BE2C (cell line): ENCODE measurements around the gene PPP1R36.
"Not testable (repeated sequence)": the region's sequence is repeated elsewhere in the genome, so short reads cannot be mapped to it uniquely, and the experiment has no call there.

Source experiments
- DNase-seq: peaks from one replicate; pipeline ENCODE4 v3.0.0-alpha.2; 2020
- H3K27me3 ChIP-seq: fragments of 250-450 bp; sonication (Bioruptor Pico); 2 replicates; pipeline ENCODE4 v1.5.1; 2020; ENCODE audit warnings: mild to moderate bottlenecking
- H3K36me3 ChIP-seq: fragments of 250-450 bp; sonication (Bioruptor Pico); 2 replicates; pipeline ENCODE4 v1.5.1; 2020; ENCODE audit warnings: mild to moderate bottlenecking
- H3K4me1 ChIP-seq: fragments of 250-450 bp; sonication (Bioruptor Pico); 2 replicates; pipeline ENCODE4 v1.5.1; 2020
- H3K4me3 ChIP-seq: 2 replicates; pipeline ENCODE4 v1.5.1; 2011; ENCODE audit warnings: low read depth, low read length
- H3K9me3 ChIP-seq: fragments of 250-450 bp; sonication (Bioruptor Pico); 2 replicates; pipeline ENCODE4 v1.5.1; 2020
- TF ChIP-seq, protein P1 (sequence below): IDR thresholded peaks from 2 replicates; pipeline ENCODE4 v1.5.1; 2012; ENCODE audit warnings: mild to moderate bottlenecking, low read depth, low read length

Gene PPP1R36

DNA sequence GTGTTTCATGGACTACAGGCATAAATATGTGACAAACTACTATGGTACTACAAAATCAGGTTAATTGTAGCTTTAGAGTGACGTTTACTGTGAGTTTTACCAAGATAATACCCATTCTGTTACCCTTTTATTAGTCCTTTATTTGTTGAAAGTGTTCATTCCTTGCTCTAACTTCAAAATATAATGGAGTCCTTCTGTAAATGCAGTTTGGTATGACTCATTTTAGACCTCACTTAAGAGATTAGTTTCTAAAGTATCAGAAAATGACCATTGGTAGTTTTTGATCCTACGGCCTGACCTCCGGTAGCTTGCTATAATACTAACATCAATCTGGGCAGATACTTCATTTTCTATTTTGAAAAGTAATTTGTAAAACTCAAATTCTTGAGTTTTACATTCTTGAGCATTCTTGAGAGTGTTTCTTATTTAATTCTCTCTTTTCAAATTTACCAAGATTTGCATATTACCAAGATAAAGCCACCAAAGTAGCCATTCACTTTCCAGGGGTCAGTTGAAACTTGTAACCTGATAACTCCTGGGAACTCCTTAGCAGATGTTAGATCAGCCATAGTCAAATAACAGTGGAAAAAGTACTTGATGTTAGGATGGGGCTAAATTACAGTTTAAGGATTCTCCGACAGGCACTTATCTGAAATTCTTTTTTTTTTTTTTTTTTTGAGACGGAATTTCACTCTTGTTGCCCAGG is 5.0 kb upstream of the PPP1R36 start:
- DNase-seq: no peak
- H3K36me3 ChIP-seq: no peaks in the 10 kb centered on the region
- no peak overlapping the region for H3K4me3 ChIP-seq

DNA sequence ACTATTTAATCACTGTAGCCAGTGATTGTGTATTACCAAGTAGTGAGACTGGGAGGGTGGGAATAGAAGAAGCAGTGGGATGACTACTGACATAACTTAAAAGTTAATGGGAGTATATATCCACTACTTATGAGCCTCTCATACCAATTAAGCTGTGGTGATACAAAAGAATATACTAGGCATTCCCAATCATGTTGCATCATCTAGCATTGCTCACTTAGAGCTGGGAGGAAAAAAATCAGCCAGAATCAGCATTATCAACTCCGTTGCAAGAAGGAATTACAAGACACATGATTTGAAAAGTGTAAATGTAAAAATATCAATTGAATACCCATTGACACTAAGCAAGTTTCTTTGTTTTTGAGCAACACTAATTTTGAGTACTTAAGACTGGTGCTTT is 745 bp upstream of the PPP1R36 start:
- Histone ChIP-seq H3K27me3 (peaks cover 7% of the 10 kb centered on the region; the same call in 1 of the 2 replicates), H3K9me3 (no peaks in the 10 kb centered on the region; the same call in 1 of the 2 replicates), H3K36me3 (no peaks in the 10 kb centered on the region), H3K4me3 (no peak overlapping the region), H3K4me1 (no peaks in the 10 kb centered on the region)
- DNase-seq: no peak
- TF ChIP-seq, protein P1, sequence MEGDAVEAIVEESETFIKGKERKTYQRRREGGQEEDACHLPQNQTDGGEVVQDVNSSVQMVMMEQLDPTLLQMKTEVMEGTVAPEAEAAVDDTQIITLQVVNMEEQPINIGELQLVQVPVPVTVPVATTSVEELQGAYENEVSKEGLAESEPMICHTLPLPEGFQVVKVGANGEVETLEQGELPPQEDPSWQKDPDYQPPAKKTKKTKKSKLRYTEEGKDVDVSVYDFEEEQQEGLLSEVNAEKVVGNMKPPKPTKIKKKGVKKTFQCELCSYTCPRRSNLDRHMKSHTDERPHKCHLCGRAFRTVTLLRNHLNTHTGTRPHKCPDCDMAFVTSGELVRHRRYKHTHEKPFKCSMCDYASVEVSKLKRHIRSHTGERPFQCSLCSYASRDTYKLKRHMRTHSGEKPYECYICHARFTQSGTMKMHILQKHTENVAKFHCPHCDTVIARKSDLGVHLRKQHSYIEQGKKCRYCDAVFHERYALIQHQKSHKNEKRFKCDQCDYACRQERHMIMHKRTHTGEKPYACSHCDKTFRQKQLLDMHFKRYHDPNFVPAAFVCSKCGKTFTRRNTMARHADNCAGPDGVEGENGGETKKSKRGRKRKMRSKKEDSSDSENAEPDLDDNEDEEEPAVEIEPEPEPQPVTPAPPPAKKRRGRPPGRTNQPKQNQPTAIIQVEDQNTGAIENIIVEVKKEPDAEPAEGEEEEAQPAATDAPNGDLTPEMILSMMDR: no peak

More for the DNA sequence above, 5.0 kb upstream of the PPP1R36 start:
- Histone ChIP-seq H3K4me1 (no peaks in the 10 kb centered on the region), H3K27me3 (no peaks in the 10 kb centered on the region), H3K9me3 (peaks cover 8% of the 10 kb centered on the region)
- TF ChIP-seq, protein P1: no peak

DNA sequence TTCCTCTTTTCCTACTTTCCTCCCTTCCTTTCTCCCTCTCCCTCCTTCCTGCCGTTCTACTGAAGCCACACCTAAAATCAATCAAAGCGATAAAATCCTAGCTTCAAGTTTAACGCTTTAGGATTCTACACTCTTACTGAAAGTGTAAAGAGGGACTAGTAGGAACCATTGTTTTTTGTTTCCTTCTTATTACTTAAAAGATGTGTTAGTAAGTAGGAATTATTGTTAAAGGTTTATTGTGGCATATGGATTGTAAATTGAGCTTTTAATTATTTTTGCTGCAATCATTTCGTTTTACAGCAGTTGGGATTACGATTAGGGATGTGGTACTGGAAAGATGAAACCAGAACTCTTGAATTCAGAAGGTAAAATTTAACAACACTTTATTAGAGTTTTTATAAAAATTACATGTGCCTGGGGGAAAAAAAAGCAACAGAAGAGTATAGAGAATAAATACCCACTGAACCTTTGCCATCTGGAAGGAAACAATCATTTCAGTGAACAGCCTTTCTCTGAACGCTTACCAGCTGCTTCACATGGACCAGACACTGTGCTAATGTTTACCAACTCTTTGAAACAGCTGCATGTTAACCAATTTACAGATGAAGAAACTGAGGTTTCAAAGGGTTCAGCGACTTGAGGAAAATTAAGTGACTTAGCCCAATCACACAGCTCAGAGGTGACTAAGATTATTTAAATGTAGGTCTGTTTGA is 1.0 kb downstream of the PPP1R36 start:
- Histone ChIP-seq H3K36me3 (no peaks in the 10 kb centered on the region), H3K4me3 (no peak overlapping the region; the same call in 1 of the 2 replicates), H3K9me3 (no peaks in the 10 kb centered on the region; the same call in 1 of the 2 replicates), H3K27me3 (peaks cover 7% of the 10 kb centered on the region; the same call in 1 of the 2 replicates), H3K4me1 (no peaks in the 10 kb centered on the region)
- TF ChIP-seq, protein P1: no peak
- DNase-seq: no peak

DNA sequence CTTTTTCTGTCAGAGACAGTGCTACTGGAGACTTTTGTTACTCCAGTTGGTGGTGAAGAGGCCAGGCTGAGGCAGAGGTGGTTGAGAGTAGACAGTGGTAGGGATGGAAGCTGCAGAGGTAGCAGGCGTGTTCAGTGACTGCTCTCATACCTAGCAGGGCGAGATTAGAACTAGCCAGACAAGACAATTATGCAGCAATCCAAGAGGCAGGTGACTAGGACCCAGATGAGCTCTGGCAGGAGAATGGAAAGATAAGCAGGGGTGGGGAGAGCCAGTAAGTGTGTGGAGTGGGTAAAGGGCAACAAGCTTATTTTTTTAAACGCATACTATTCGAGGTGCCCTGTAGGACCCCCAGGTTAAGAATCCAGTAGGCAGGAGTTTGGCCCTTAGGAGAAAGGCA is 4.8 kb downstream of the PPP1R36 start:
- Histone ChIP-seq H3K9me3 (no peaks in the 10 kb centered on the region; the same call in 1 of the 2 replicates), H3K4me3 (no peak overlapping the region), H3K27me3 (peaks cover 7% of the 10 kb centered on the region; the same call in 1 of the 2 replicates), H3K36me3 (no peaks in the 10 kb centered on the region), H3K4me1 (no peaks in the 10 kb centered on the region)
- TF ChIP-seq, protein P1: no peak
- DNase-seq: no peak

DNA sequence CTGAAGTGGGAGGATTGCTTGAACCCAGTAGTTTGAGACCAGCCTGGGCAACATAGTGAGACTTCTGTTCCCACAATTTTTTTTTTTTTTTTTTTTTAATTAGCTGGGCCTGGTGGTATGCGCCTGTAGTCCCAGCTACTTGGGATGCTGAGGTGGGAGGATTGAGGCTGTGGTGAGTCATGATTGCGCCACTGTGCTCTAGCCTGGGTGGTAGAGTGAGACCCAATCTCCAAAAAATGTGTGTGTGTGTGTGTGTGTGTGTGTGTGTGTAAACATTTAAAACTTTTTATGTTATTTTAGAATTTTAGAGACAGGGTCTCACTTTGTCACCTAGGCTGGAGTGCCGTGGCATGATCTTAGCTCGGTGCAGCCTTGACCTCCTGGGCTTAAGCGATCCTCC is 6.8 kb downstream of the PPP1R36 start:
- no peaks in the 10 kb centered on the region for H3K36me3 ChIP-seq
- no peaks in the 10 kb centered on the region for H3K9me3 ChIP-seq
- DNase-seq: no peak
- no peaks in the 10 kb centered on the region for H3K27me3 ChIP-seq
- H3K4me1 ChIP-seq: no peaks in the 10 kb centered on the region
- TF ChIP-seq, protein P1: no peak
- no peak overlapping the region for H3K4me3 ChIP-seq

DNA sequence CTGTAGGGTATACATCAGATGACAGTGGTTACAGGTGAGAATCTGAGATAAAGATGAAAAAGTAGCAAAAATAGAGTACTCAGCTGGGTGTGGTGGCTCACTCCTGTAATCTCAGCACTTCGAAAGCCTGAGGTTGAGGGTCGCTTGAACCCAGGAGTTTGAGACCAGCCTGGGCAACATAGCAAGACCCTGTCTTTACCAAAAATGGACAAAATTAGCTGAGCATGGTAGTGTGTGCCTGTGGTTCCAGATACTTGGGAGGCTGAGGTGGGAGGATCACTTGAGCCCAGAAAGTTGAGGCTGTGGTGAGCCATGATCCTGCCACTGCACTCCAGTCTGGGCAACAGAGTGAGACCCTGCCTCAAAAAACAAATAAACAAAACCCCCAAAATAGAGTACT is 8.5 kb downstream of the PPP1R36 start:
- not testable (repeated sequence) for DNase-seq, H3K4me1 ChIP-seq, H3K9me3 ChIP-seq, H3K4me3 ChIP-seq, H3K27me3 ChIP-seq, H3K36me3 ChIP-seq
